T follicular helper cell (primary cell): ENCODE results near the gene BCKDHB.

ENCODE experiments used
- DNase-seq: peaks from one replicate; pipeline ENCODE4 v3.0.0-alpha.2; 2020; ENCODE audit warnings: low read depth

Gene BCKDHB

DNA sequence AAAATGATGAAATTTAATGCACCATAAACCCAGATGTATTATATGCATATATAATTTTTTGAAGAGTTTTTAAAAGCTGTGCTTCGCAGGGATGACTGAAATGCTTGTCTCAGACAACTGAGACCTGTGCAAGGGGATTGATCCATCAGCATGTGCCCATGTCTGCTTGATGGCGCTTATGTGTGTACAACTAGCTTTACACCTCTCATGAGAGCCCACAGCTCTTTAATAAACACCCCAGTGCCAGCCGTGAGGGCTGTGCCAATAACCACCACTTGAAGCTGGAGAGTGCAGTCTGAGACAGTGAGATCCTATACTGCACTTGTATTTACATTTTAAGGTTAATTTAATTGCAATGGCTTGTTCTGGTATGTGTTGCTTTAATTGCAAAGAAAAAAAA, 225.5 kb downstream of the BCKDHB start:
- DNase-seq = no peak

DNA sequence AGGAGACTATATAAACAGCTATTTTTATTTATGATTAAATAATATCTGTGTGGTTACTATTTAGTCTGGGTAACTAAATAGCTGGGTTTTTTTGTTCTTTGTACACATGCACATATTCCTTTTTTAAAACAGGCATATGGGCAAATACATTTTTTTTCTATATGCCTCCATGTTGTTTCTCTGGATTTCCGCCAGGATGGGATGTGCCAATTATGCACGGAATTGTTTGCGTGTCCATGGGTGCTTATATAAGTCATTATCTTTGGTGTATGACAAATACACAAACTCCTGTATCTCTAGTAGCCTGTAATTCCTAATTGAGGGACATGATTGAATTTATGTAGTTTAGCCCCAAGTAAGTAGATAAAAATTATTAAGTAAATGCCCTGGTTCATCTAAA, 226.9 kb downstream of the BCKDHB start:
- DNase-seq = no peak

- DNase-seq = no peak
Observed at GRCh38 chr6:80335121-80335531, 228.7 kb downstream of the BCKDHB start.

GRCh38 chr6:80336911-80337310, 230.4 kb downstream of the BCKDHB start:
- no peak for DNase-seq

- DNase-seq = peak; percentile 38
Observed at GRCh38 chr6:80338201-80338836, 231.8 kb downstream of the BCKDHB start.

DNA sequence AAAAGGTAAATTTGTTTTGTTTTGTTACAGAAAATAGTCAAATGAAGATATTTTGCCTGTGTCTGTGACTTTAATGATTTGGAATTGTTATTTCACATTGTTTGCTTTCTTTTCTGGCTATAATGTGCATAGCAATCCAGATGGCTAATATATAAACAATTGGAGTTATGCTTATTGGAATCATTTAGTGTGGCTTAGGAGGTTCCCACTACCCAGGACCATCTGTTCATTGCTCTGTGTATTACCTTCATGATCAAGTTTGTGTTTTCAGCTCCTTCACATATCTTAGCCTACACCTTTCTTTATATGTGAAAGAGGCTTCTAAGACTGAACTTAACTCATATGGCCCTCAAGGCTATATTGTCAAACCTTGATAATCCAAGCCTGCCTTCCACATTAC, 232.9 kb downstream of the BCKDHB start:
- DNase-seq = no peak

DNA sequence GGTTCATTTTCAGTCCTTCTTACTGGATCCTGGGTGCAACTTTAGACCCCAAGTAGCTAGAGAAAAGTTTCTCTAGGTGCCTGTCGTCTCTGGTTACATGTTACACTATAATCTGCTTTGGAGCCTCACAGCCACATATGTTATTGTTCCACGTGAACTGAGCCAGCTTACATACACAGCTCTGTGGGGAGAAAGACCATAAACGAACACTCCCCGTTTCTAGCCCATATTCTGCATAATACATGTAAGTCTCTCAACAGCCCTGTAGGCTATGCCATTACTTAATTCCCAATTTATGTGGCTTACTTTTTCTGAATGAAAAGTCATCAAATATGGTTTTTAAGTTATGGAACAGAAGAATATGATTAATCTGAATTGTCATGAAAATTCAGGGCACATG, 233.8 kb downstream of the BCKDHB start:
- DNase-seq = no peak

DNA sequence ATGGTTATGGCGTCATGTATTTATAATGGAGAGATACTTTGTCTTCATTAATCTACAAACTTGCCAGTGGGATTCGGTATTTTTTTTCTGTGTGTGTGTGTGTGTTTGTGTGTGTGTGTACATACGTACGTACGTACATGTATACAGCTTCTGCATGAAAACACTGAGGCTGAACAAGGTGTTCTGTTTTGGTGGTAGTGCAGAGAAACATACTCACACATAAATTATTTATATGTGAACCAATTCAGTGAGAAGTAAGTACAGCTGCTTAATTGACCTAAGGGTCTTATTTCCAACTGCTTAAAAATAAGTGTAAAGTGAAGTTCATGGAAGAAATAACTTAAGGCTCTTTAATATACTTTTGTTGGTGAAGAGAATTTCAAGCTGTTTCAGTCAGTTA, 234.2 kb downstream of the BCKDHB start:
- DNase-seq = no peak

- DNase-seq = no peak
Observed at GRCh38 chr6:80341330-80341729, 234.9 kb downstream of the BCKDHB start.

- DNase-seq = no peak
Observed at GRCh38 chr6:80343511-80343910, 237.0 kb downstream of the BCKDHB start.

DNA sequence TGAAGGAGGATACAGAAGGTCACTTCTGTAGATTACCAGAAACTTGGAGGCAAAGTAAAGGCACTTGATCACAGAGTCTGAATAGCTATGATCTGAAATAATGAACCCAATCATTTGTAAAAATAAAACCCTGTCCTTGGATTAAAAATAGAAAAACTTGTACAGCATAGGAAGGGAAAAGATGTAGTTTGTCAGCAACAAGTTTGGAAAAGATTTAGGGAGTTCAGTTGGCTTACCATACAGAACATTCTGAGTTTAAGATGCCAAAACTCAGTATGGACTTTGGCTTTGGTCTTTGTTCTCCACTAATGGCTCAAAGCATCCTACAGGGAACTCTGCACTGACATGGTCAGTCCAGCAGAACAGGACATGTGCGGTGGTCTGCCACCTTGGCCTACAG, 240.6 kb downstream of the BCKDHB start:
- DNase-seq = no peak

- no peak for DNase-seq
Observed at GRCh38 chr6:80348263-80348662, 241.8 kb downstream of the BCKDHB start.

DNA sequence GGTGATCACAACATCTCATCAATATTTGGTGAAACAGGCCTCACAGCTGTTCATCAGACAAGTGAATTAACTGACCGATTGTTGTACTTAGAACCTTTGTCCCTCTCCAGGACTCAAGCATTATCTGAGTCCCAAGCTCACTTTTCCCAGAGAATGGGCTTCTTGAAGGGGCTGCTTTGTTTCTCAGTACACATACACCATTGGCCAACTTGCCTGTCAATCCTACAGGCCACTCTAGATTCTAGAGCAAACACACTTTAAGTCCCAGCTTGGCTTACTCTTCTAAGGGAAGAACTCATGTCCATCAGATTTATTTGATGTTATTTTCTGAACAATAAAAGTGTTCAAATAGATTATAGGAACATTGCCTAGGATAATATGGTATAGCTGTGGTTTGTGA, 249.5 kb downstream of the BCKDHB start:
- no peak for DNase-seq

- no peak for DNase-seq
Observed at GRCh38 chr6:80356545-80356944, 250.1 kb downstream of the BCKDHB start.

DNA sequence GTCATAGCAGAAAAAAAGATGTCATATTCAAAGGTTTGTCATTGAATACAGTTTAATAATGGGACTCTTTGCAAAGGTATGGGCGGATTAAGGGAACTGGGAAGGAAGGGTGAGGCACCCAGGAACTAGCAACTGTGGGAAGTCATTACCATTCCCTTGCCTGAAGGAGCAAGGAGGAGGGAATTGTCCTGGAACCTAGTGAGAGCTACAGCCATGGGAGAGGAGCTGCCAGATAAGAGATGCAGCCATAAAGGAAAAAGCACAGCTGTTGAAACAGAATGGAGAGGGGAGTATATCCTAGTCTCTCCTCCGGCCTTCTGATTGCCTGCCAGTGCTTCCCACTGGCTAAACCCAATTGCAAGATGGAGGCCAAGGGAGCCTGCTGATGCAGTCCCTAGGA, 250.6 kb downstream of the BCKDHB start:
- DNase-seq = no peak

GRCh38 chr6:80357674-80358073, 251.2 kb downstream of the BCKDHB start:
- no peak for DNase-seq

DNA sequence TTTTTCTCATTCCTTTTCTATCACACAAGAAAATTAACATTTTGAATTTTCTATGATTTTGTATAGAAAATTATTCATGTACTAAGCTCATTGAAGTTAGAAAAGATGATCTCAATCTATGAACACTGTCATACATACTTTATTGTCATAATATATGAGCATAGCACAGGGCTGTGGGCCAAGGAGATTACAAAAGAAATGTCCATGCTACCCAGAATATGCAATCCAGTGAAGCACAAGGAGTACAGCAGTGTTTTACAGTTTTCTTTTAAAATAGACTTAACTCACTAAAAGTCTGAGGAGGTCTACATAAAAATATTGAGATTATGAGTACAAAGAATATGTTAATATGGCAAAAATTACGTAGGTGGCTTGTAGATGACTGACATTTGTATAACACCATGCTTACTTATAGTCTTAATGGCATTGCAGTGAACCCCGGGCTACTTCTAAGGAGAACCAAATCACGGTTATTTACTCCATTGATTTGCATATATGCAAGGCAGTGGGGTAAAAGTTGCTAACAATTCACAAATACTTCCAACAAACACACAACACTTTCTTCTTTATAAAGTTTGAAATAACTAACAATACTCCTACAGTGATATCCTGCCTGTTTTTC, 257.1 kb downstream of the BCKDHB start:
- no peak for DNase-seq

DNA sequence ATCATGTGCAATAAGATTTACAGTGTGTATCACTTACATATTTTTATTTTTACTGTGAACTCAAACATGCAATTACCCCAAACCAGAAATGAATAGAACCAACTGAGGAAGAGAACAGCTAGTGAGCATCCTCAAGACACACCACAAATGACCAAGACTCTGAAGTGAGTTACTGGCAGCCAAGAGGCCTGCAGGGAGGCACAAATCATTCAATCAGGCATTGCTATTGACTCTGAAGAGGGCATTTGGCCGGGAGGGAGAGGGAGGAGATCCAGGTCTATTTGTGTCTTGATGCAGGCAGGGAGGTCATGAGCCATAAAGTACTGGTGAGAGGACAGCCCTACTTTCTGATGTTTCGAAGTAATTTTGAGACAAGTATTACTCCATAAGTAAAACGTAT, 257.7 kb downstream of the BCKDHB start:
- no peak for DNase-seq

GRCh38 chr6:80366051-80366450, 259.6 kb downstream of the BCKDHB start:
- DNase-seq = no peak

DNA sequence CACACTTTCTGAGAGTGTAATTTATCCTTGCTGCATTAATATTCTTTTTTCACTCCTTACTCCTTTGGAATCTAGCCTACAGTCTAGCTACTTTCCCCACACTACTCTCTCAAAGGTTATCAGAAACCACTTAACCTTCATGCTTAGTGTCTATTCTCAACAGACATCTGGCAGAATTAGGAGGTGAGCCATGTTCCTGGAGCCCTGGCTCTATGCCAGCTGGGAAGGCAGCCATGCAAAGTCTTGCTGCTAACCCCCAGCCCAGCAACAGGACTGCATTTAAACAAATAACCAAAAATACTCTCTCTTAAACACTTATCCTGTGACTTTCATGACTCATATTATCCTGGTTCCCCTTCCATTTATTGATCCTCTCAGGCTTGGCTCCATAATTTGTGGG, 260.2 kb downstream of the BCKDHB start:
- no peak for DNase-seq

- no peak for DNase-seq
Observed at GRCh38 chr6:80376411-80376810, 269.9 kb downstream of the BCKDHB start.

GRCh38 chr6:80380566-80380965, 274.1 kb downstream of the BCKDHB start:
- no peak for DNase-seq

- DNase-seq = no peak
Observed at GRCh38 chr6:80382811-80383210, 276.3 kb downstream of the BCKDHB start.

DNA sequence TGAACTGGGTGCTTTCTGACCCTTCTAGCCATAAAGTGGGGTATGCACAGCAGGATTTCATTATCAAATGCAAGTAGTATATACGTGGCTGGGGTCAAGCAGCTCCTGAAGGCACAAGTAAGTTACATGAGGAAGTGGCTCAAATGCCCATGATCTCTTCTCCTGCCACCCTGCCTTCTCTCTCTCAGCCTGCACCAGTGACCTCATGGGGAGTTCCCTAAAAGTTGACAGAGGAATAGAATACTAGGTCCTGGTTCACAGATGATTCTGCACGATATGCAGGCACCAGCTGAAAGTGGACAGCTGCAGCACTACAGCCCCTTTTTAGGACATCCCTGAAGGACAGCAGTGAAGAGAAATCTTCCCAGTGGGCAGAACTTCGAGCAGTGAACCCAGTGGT, 282.0 kb downstream of the BCKDHB start:
- no peak for DNase-seq
